ENCODE results near the gene FAM174B. TPM values are rescaled to one million over a fixed set of nuclear protein-coding genes. Genes with fewer than 3 reads are reported as not detected.
A peak's percentile ranks its signal among the peaks of the same experiment; 100 is the strongest.

FAM174B gene
- total RNA-seq, 1 donor = 5.1 TPM

DNA sequence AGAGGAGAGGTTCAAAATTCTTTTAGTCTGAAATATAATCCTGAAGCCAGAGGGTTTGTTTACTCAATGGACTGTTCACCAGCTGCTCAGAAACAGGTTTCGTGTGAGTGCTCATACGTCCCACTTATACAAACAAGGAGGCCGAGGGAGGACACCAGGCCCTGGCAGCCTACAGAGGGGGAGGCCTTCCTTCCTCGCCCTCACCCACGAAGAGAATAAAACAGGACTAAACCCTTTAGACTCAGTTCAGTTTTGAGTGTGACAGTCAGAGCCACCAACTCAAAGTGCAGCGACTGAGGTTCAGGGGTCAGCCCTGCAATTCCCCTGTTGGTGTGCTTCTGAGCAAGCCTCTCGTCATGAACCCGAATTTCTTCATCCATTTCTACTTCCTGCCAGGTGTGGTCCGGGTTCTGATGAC lies 17.3 kb downstream of the FAM174B start:
- Histone ChIP-seq H3K27ac (ENCODE audit: low read depth, low read length) (no peak overlapping the region), H3K4me3 (ENCODE audit: insufficient read depth, low read length) (no peak overlapping the region), H3K9me3 (ENCODE audit: low read depth, low read length) (no peaks in the 10 kb centered on the region), H3K27me3 (ENCODE audit: insufficient read depth, low read length) (no peaks in the 10 kb centered on the region), H3K36me3 (ENCODE audit: insufficient read depth, low read length) (no peaks in the 10 kb centered on the region), H3K4me2 (ENCODE audit: insufficient read depth, low read length) (no peak overlapping the region), H3K4me1 (ENCODE audit: insufficient read depth, low read length) (no peaks in the 10 kb centered on the region), H2AFZ (ENCODE audit: low read length) (no peak overlapping the region), H3K79me2 (ENCODE audit: insufficient read depth, low read length) (no peaks in the 10 kb centered on the region), H4K20me1 (ENCODE audit: insufficient read depth, low read length) (no peaks in the 10 kb centered on the region)
- TF ChIP-seq CTCF (IDR thresholded peaks at IDR 0.05; ENCODE audit: extremely low read depth, low read depth, low read length) = no peak
- peak; percentile 80 for DNase-seq (ENCODE audit: insufficient read length, low spot score, missing footprints)

GRCh38 chr15:92637626-92638025 lies 17.9 kb downstream of the FAM174B start:
- no peak for DNase-seq (ENCODE audit: insufficient read length, low spot score, missing footprints)
- no peaks in the 10 kb centered on the region for H3K36me3 ChIP-seq (ENCODE audit: insufficient read depth, low read length)
- no peak overlapping the region for H3K4me3 ChIP-seq (ENCODE audit: insufficient read depth, low read length)
- no peak overlapping the region for H2AFZ ChIP-seq (ENCODE audit: low read length)
- no peaks in the 10 kb centered on the region for H4K20me1 ChIP-seq (ENCODE audit: insufficient read depth, low read length)
- H3K4me1 ChIP-seq (ENCODE audit: insufficient read depth, low read length) = no peaks in the 10 kb centered on the region
- no peak overlapping the region for H3K27ac ChIP-seq (ENCODE audit: low read depth, low read length)
- H3K27me3 ChIP-seq (ENCODE audit: insufficient read depth, low read length) = no peaks in the 10 kb centered on the region
- H3K4me2 ChIP-seq (ENCODE audit: insufficient read depth, low read length) = no peak overlapping the region
- no peaks in the 10 kb centered on the region for H3K79me2 ChIP-seq (ENCODE audit: insufficient read depth, low read length)
- TF ChIP-seq CTCF (IDR thresholded peaks at IDR 0.05; ENCODE audit: extremely low read depth, low read depth, low read length) = no peak
- H3K9me3 ChIP-seq (ENCODE audit: low read depth, low read length) = no peaks in the 10 kb centered on the region

- no peaks in the 10 kb centered on the region for H3K9me3 ChIP-seq (ENCODE audit: low read depth, low read length)
- H3K36me3 ChIP-seq (ENCODE audit: insufficient read depth, low read length) = no peaks in the 10 kb centered on the region
- no peaks in the 10 kb centered on the region for H3K4me1 ChIP-seq (ENCODE audit: insufficient read depth, low read length)
- no peak overlapping the region for H3K4me3 ChIP-seq (ENCODE audit: insufficient read depth, low read length)
- H4K20me1 ChIP-seq (ENCODE audit: insufficient read depth, low read length) = no peaks in the 10 kb centered on the region
- no peak for TF ChIP-seq CTCF (IDR thresholded peaks at IDR 0.05; ENCODE audit: extremely low read depth, low read depth, low read length)
- no peak overlapping the region for H3K27ac ChIP-seq (ENCODE audit: low read depth, low read length)
- DNase-seq (ENCODE audit: insufficient read length, low spot score, missing footprints) = no peak
- no peak overlapping the region for H3K4me2 ChIP-seq (ENCODE audit: insufficient read depth, low read length)
- no peaks in the 10 kb centered on the region for H3K79me2 ChIP-seq (ENCODE audit: insufficient read depth, low read length)
- H3K27me3 ChIP-seq (ENCODE audit: insufficient read depth, low read length) = no peaks in the 10 kb centered on the region
- no peak overlapping the region for H2AFZ ChIP-seq (ENCODE audit: low read length)
Measured at GRCh38 chr15:92636908-92637481, 18.6 kb downstream of the FAM174B start.

- H3K4me1 ChIP-seq (ENCODE audit: insufficient read depth, low read length) = no peaks in the 10 kb centered on the region
- no peak overlapping the region for H3K27ac ChIP-seq (ENCODE audit: low read depth, low read length)
- H3K4me2 ChIP-seq (ENCODE audit: insufficient read depth, low read length) = no peak overlapping the region
- no peaks in the 10 kb centered on the region for H3K27me3 ChIP-seq (ENCODE audit: insufficient read depth, low read length)
- no peaks in the 10 kb centered on the region for H3K36me3 ChIP-seq (ENCODE audit: insufficient read depth, low read length)
- H4K20me1 ChIP-seq (ENCODE audit: insufficient read depth, low read length) = no peaks in the 10 kb centered on the region
- H2AFZ ChIP-seq (ENCODE audit: low read length) = no peak overlapping the region
- no peak overlapping the region for H3K4me3 ChIP-seq (ENCODE audit: insufficient read depth, low read length)
- no peak for DNase-seq (ENCODE audit: insufficient read length, low spot score, missing footprints)
- TF ChIP-seq CTCF (IDR thresholded peaks at IDR 0.05; ENCODE audit: extremely low read depth, low read depth, low read length) = no peak
- H3K79me2 ChIP-seq (ENCODE audit: insufficient read depth, low read length) = no peaks in the 10 kb centered on the region
- H3K9me3 ChIP-seq (ENCODE audit: low read depth, low read length) = no peaks in the 10 kb centered on the region
Measured at GRCh38 chr15:92636401-92636907, 19.1 kb downstream of the FAM174B start.

All from osteoblast (primary cell).